Measurements from ENCODE around the gene MAPT. TPM values are rescaled to one million over a fixed set of nuclear protein-coding genes. Genes with fewer than 3 reads are reported as not detected.

The MAPT gene
- polyA plus RNA-seq, 1 experiment, result 0.27 TPM

GRCh38 chr17:46007461-46007965 lies 113.2 kb downstream of the MAPT start:
- Histone ChIP-seq H3K9me3 (ENCODE audit: control insufficient read depth, insufficient read depth, low read length) (no peaks in the 10 kb centered on the region; the same call in 1 of the 2 replicates), H3K27me3 (ENCODE audit: control insufficient read depth, insufficient read depth, low read length) (peaks cover 11% of the 10 kb centered on the region), H3K4me3 (ENCODE audit: low read depth, low read length) (no peak overlapping the region), H3K27ac (ENCODE audit: low read depth, low read length) (no peak overlapping the region)
- ChIA-PET CTCF (interaction anchor here (0.7 to 1.1 kb wide), 2 partner anchors 27 to 206 kb away, joined by 3 to 4 read pairs; no protein-coding TSS in a partner anchor), POLR2A (no interaction called here)
- TF ChIP-seq, protein P1, sequence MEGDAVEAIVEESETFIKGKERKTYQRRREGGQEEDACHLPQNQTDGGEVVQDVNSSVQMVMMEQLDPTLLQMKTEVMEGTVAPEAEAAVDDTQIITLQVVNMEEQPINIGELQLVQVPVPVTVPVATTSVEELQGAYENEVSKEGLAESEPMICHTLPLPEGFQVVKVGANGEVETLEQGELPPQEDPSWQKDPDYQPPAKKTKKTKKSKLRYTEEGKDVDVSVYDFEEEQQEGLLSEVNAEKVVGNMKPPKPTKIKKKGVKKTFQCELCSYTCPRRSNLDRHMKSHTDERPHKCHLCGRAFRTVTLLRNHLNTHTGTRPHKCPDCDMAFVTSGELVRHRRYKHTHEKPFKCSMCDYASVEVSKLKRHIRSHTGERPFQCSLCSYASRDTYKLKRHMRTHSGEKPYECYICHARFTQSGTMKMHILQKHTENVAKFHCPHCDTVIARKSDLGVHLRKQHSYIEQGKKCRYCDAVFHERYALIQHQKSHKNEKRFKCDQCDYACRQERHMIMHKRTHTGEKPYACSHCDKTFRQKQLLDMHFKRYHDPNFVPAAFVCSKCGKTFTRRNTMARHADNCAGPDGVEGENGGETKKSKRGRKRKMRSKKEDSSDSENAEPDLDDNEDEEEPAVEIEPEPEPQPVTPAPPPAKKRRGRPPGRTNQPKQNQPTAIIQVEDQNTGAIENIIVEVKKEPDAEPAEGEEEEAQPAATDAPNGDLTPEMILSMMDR (IDR thresholded peaks at IDR 0.05; ENCODE audit: low read depth, low read length), result no peak
- DNase-seq (ENCODE audit: low read depth, low spot score), result no peak

- ChIA-PET CTCF (interaction anchor here (1.5 kb wide), 1 partner anchor 205 kb away, joined by 5 read pairs; no protein-coding TSS in a partner anchor), POLR2A (no interaction called here)
- peaks cover 11% of the 10 kb centered on the region for H3K27me3 ChIP-seq (ENCODE audit: control insufficient read depth, insufficient read depth, low read length)
- TF ChIP-seq, protein P1 (IDR thresholded peaks at IDR 0.05; ENCODE audit: low read depth, low read length), result no peak
- DNase-seq (ENCODE audit: low read depth, low spot score), result no peak
- no peak overlapping the region for H3K4me3 ChIP-seq (ENCODE audit: low read depth, low read length)
- H3K9me3 ChIP-seq (ENCODE audit: control insufficient read depth, insufficient read depth, low read length), result no peaks in the 10 kb centered on the region; the same call in 1 of the 2 replicates
- no peak overlapping the region for H3K27ac ChIP-seq (ENCODE audit: low read depth, low read length)
Measured at GRCh38 chr17:46008591-46008990, 114.2 kb downstream of the MAPT start.

- TF ChIP-seq, protein P1 (IDR thresholded peaks at IDR 0.05; ENCODE audit: low read depth, low read length), result no peak
- Histone ChIP-seq H3K4me3 (ENCODE audit: low read depth, low read length) (no peak overlapping the region), H3K27ac (ENCODE audit: low read depth, low read length) (no peak overlapping the region), H3K9me3 (ENCODE audit: control insufficient read depth, insufficient read depth, low read length) (no peaks in the 10 kb centered on the region), H3K27me3 (ENCODE audit: control insufficient read depth, insufficient read depth, low read length) (peaks cover 11% of the 10 kb centered on the region)
- ChIA-PET CTCF (interaction anchor here (1.0 to 1.4 kb wide), 2 partner anchors 8 to 203 kb away, joined by 3 read pairs; no protein-coding TSS in a partner anchor), POLR2A (no interaction called here)
- no peak for DNase-seq (ENCODE audit: low read depth, low spot score)
Measured at GRCh38 chr17:46009681-46010596, 115.6 kb downstream of the MAPT start.

DNA sequence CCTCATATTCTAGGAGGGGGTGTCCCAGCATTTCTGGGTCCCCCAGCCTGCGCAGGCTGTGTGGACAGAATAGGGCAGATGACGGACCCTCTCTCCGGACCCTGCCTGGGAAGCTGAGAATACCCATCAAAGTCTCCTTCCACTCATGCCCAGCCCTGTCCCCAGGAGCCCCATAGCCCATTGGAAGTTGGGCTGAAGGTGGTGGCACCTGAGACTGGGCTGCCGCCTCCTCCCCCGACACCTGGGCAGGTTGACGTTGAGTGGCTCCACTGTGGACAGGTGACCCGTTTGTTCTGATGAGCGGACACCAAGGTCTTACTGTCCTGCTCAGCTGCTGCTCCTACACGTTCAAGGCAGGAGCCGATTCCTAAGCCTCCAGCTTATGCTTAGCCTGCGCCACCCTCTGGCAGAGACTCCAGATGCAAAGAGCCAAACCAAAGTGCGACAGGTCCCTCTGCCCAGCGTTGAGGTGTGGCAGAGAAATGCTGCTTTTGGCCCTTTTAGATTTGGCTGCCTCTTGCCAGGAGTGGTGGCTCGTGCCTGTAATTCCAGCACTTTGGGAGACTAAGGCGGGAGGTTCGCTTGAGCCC lies 116.3 kb downstream of the MAPT start:
- ChIA-PET POLR2A (no interaction called here), CTCF (interaction anchor here (1.0 to 3.6 kb wide), 3 partner anchors 9 to 202 kb away, joined by 3 to 9 read pairs (median 3); partner anchors contain the start of gene KANSL1)
- TF ChIP-seq, protein P1 (IDR thresholded peaks at IDR 0.05; ENCODE audit: low read depth, low read length), result peak; percentile 14; the same call in 1 of the 2 replicates

More for the DNA sequence above, 116.3 kb downstream of the MAPT start:
- H3K27ac ChIP-seq (ENCODE audit: low read depth, low read length), result no peak overlapping the region
- H3K4me3 ChIP-seq (ENCODE audit: low read depth, low read length), result no peak overlapping the region
- no peaks in the 10 kb centered on the region for H3K9me3 ChIP-seq (ENCODE audit: control insufficient read depth, insufficient read depth, low read length)
- H3K27me3 ChIP-seq (ENCODE audit: control insufficient read depth, insufficient read depth, low read length), result peaks cover 11% of the 10 kb centered on the region
- DNase-seq (ENCODE audit: low read depth, low spot score), result no peak
